ENCODE measurements around the gene TACR1. TPM values are rescaled to one million over a fixed set of nuclear protein-coding genes. Genes with fewer than 3 reads are reported as not detected.

TACR1 gene
- total and polyA plus RNA-seq, 2 of the 8 experiments (the other 6 are each of a cell fraction or from before 2014, with no cell fraction given) = 0.09 to 0.37 TPM

- Histone ChIP-seq H2BK5ac (ENCODE audit: low read depth, low read length) (no peak overlapping the region), H2BK12ac (ENCODE audit: low read depth, low read length) (no peak overlapping the region), H3K79me1 (ENCODE audit: low read depth, low read length) (no peaks in the 10 kb centered on the region), H3K4ac (replicated peaks; ENCODE audit: insufficient read length, low read depth, low read length) (no peak overlapping the region), H4K5ac (ENCODE audit: insufficient read length, low read depth, low read length) (no peak overlapping the region), H3K27ac (ENCODE audit: low read depth, low read length) (no peak overlapping the region), H3K4me2 (ENCODE audit: insufficient read depth in 1 of 2, low read depth in 2 of 2, low read length in 2 of 2) (no peak overlapping the region), H2AFZ (ENCODE audit: low read length) (no peak overlapping the region), H3K9ac (replicated peaks in 1 of 4; ENCODE audit: extremely low read depth in 1 of 4, low read depth in 3 of 4, low read length in 3 of 4) (no peak overlapping the region), H3K36me3 (ENCODE audit: control insufficient read depth in 2 of 4, insufficient read depth in 4 of 4, low read length in 3 of 4) (no peaks in the 10 kb centered on the region), H3K4me3 (ENCODE audit: extremely low read depth in 1 of 4, insufficient read depth in 2 of 4, low read depth in 3 of 4, low read length in 4 of 4) (no peak overlapping the region), H3K4me1 (replicated peaks in 1 of 4; ENCODE audit: control insufficient read depth in 3 of 4, insufficient read depth in 4 of 4, low read length in 3 of 4) (0 out of 7 replicates have a peak, but pooled peaks cover 0 to 3% (median 0%) of the 10 kb centered on the region in 4 experiments), H4K8ac (ENCODE audit: extremely low read depth, insufficient read depth, low read length) (no peak overlapping the region), H2BK15ac (ENCODE audit: low read length) (no peak overlapping the region), H3K9me3 (ENCODE audit: insufficient read depth in 2 of 2, low read depth in 1 of 2, low read length in 1 of 2) (no peaks in the 10 kb centered on the region), H3K14ac (ENCODE audit: insufficient read length) (no peak overlapping the region), H3K27me3 (replicated peaks in 1 of 4; ENCODE audit: control insufficient read depth in 3 of 4, extremely low read depth in 1 of 4, insufficient read depth in 3 of 4, low read length in 3 of 4) (no peaks in the 10 kb centered on the region; a peak in 1 of 7 replicates), H4K20me1 (replicated peaks in 1 of 2; ENCODE audit: control insufficient read depth in 1 of 2, insufficient read depth in 2 of 2, low read length in 2 of 2) (peaks cover 0 to 2% of the 10 kb centered on the region in 2 experiments), H3K79me2 (ENCODE audit: control insufficient read depth in 1 of 2, insufficient read depth in 2 of 2, low read length in 2 of 2) (no peaks in the 10 kb centered on the region), H3K18ac (ENCODE audit: extremely low read depth, low read length) (no peak overlapping the region), H2BK120ac (replicated peaks; ENCODE audit: low read depth, low read length) (no peak overlapping the region), H3K56ac (replicated peaks; ENCODE audit: insufficient read length, low read depth, low read length) (no peak overlapping the region), H2BK20ac (ENCODE audit: low read length) (no peak overlapping the region), H2AK5ac (ENCODE audit: low read depth, low read length) (no peak overlapping the region), H3K23me2 (ENCODE audit: low read depth, low read length) (peaks cover 3% of the 10 kb centered on the region; the same call in 1 of the 2 replicates), H3K23ac (ENCODE audit: insufficient read length) (no peak overlapping the region), H4K91ac (replicated peaks; ENCODE audit: insufficient read length, low read length) (no peak overlapping the region)
- no peak for FAIRE-seq
- ChIA-PET POLR2A (ENCODE audit: partially characterized antibody) (interaction anchor here (0.6 kb wide), 1 partner anchor 35 kb away, joined by 3 read pairs; no protein-coding TSS in a partner anchor), CTCF (ENCODE audit: partially characterized antibody) (interaction anchor here (0.7 kb wide), 1 partner anchor 12 kb away, joined by 3 read pairs; no protein-coding TSS in a partner anchor)
- DNase-seq (ENCODE audit: low read depth in 1 of 2, low spot score in 2 of 2) = no peak
- TF ChIP-seq JUND (IDR thresholded peaks at IDR 0.05; ENCODE audit: low read length) = no peak
- no peak for TF ChIP-seq NRF1 (IDR thresholded peaks at IDR 0.05; ENCODE audit: low read depth, low read length)
- TF ChIP-seq CHD1 (IDR thresholded peaks at IDR 0.05; ENCODE audit: low read depth, low read length) = no peak
- TF ChIP-seq POLR2AphosphoS5 (IDR thresholded peaks at IDR 0.05; ENCODE audit: low read depth, low read length) = no peak
- TF ChIP-seq TBP (IDR thresholded peaks at IDR 0.05; ENCODE audit: low read depth, low read length) = no peak
- TF ChIP-seq GABPA (IDR thresholded peaks at IDR 0.05; ENCODE audit: borderline replicate concordance, insufficient read depth, low read length) = no peak
- TF ChIP-seq RFX5 (IDR thresholded peaks at IDR 0.05; ENCODE audit: borderline replicate concordance, low read depth, low read length) = no peak
- no peak for TF ChIP-seq EP300 (IDR thresholded peaks at IDR 0.05; ENCODE audit: borderline replicate concordance in 1 of 2, low read depth in 2 of 2, low read length in 2 of 2)
- no peak for TF ChIP-seq SP4 (IDR thresholded peaks at IDR 0.05; ENCODE audit: low read length)
- no peak for TF ChIP-seq TAF1 (IDR thresholded peaks at IDR 0.05; ENCODE audit: low read depth, low read length)
- no peak for TF ChIP-seq JUN (IDR thresholded peaks at IDR 0.05; ENCODE audit: low read depth, low read length)
- TF ChIP-seq SUZ12 (IDR thresholded peaks at IDR 0.05; ENCODE audit: low read length) = no peak
- no peak for TF ChIP-seq EZH2 (IDR thresholded peaks at IDR 0.05; ENCODE audit: low read depth, low read length, severe bottlenecking)
- WGBS, 2 experiments (ENCODE audit: extremely low coverage in 1 of 2, insufficient coverage in 1 of 2, insufficient read length in 1 of 2, insufficient replicate concordance in 2 of 2, low coverage in 1 of 2, low lambda C conversion rate in 2 of 2, missing lambda C conversion rate in 1 of 2) = 91% methylated on average over 5 of the region's 5 CpGs; no CpG with 5 or more reads in 1 of the 2 experiments
Measured at GRCh38 chr2:75090770-75091515, 108.4 kb downstream of the TACR1 start.

Measured in H1 (cell line).